HEK293T (cell line): ENCODE results near the gene NABP2.

ENCODE experiments used
- ARNT ChIP-seq: fragments of 450-650 bp; IDR thresholded peaks from 2 replicates; pipeline ENCODE4 v1.6.1; 2017; ENCODE audit warnings: mild to moderate bottlenecking
- BHLHE40 ChIP-seq: fragments of 450-650 bp; IDR thresholded peaks from 2 replicates; pipeline ENCODE4 v1.6.1; 2016; ENCODE audit warnings: mild to moderate bottlenecking, moderate library complexity, borderline replicate concordance
- ELF4 ChIP-seq: fragments of 450-650 bp; IDR thresholded peaks from 2 replicates; pipeline ENCODE4 v1.6.1; 2017; ENCODE audit warnings: antibody characterized with exemption
- FOXA1 ChIP-seq: fragments of 450-650 bp; IDR thresholded peaks from 2 replicates; pipeline ENCODE4 v1.6.1; 2016; ENCODE audit warnings: mild to moderate bottlenecking
- FOXK2 ChIP-seq: fragments of 450-650 bp; IDR thresholded peaks from 2 replicates; pipeline ENCODE4 v1.6.1; 2016; ENCODE audit warnings: mild to moderate bottlenecking
- LEF1 ChIP-seq: fragments of 450-650 bp; IDR thresholded peaks from 2 replicates; pipeline ENCODE4 v1.6.1; 2017; ENCODE audit warnings: mild to moderate bottlenecking, borderline replicate concordance
- NFRKB ChIP-seq: fragments of 450-650 bp; IDR thresholded peaks from 2 replicates; pipeline ENCODE4 v1.6.1; 2016; ENCODE audit warnings: mild to moderate bottlenecking, moderate library complexity
- SP1 ChIP-seq: fragments of 450-650 bp; IDR thresholded peaks from 2 replicates; pipeline ENCODE4 v1.6.1; 2017
- SUZ12 ChIP-seq: fragments of 450-650 bp; IDR thresholded peaks from 2 replicates; pipeline ENCODE4 v1.6.1; 2016; ENCODE audit warnings: mild to moderate bottlenecking
- ZNF384 ChIP-seq: fragments of 450-650 bp; IDR thresholded peaks from 2 replicates; pipeline ENCODE4 v1.6.1; 2016

- TF ChIP-seq FOXA1 (no peak), FOXK2 (no peak), ARNT (no peak), BHLHE40 (no peak), ELF4 (no peak), SUZ12 (no peak), NFRKB (no peak), SP1 (no peak), LEF1 (no peak), ZNF384 (no peak)
Measured at GRCh38 chr12:56258820-56259183, 34.7 kb downstream of the NABP2 start.
